ENCODE results near the gene FRMD4A.

DNA sequence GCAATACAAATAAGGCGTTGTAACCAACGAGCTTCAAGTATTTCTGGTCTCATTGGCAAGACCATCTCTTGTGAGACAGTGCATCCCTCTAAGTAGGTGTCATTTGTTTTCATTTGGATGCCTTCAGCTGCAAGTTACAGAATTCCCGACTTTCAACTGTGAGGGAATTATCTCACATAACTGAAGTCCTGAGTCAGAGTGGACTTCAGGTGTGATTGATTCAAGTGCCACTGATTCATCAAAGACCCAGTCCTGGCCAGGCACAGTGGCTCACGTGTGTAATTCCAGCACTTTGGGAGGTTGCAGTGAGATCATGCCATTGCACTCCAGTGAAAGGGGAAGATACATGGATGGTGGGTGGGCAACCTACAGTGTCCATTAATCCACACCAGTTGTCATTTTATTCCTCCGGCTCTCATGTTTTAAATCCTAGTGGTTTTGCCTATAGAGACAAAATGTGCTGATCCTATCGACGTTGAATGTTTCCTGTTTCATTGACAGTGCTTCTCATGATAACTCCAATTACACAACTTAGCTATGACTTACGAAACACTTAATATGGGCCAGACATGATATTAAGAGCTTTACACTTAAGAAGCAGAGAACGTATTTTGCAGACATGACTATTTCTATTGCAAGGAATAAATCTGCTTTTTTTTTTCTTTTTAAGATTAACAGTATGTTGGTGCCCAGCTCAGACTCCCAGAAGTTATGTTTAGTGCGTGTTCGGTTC is 268.0 kb downstream of the FRMD4A start:
- TF ChIP-seq POLR2A (IDR thresholded peaks at IDR 0.05), result no peak
- no peak for TF ChIP-seq CTCF (IDR thresholded peaks at IDR 0.05)
